ENCODE data around the gene IRAK4. TPM values are rescaled to one million over a fixed set of nuclear protein-coding genes. Genes with fewer than 3 reads are reported as not detected.

The IRAK4 gene
- total RNA-seq, 1 donor from 2014 or later, result 12.6 TPM

- DNase-seq (ENCODE audit: low read depth), result no peak
Measured at GRCh38 chr12:43764528-43764927, 5.8 kb downstream of the IRAK4 start.

GRCh38 chr12:43766291-43766690, 7.5 kb downstream of the IRAK4 start:
- no peak for DNase-seq (ENCODE audit: low read depth)

- peak; percentile 11 for DNase-seq (ENCODE audit: low read depth)
Measured at GRCh38 chr12:43776498-43776897, 17.7 kb downstream of the IRAK4 start.

- peak; percentile 25 for DNase-seq (ENCODE audit: low read depth)
Measured at GRCh38 chr12:43786899-43787693, 28.3 kb downstream of the IRAK4 start.

- peak; percentile 15 for DNase-seq (ENCODE audit: low read depth)
Measured at GRCh38 chr12:43789941-43790340, 31.2 kb downstream of the IRAK4 start.

- no peak for DNase-seq (ENCODE audit: low read depth)
Measured at GRCh38 chr12:43795716-43796280, 37.0 kb downstream of the IRAK4 start.

- no peak for DNase-seq (ENCODE audit: low read depth)
Measured at GRCh38 chr12:43797561-43798217, 38.9 kb downstream of the IRAK4 start.

- DNase-seq (ENCODE audit: low read depth), result no peak
Measured at GRCh38 chr12:43805149-43805859, 46.6 kb downstream of the IRAK4 start.

GRCh38 chr12:43805860-43806736, 47.3 kb downstream of the IRAK4 start, which contains the start of gene TWF1:
TWF1 (minus strand) TSS chr12:43806317; CDS start chr12:43806245, 72 bp downstream.
- DNase-seq (ENCODE audit: low read depth), result peak; percentile 85

GRCh38 chr12:43806737-43807072, 48.0 kb downstream of the IRAK4 start:
- DNase-seq (ENCODE audit: low read depth), result no peak

- DNase-seq (ENCODE audit: low read depth), result no peak
Measured at GRCh38 chr12:43807386-43807785, 48.6 kb downstream of the IRAK4 start.

- DNase-seq (ENCODE audit: low read depth), result no peak
Measured at GRCh38 chr12:43812057-43812456, 53.3 kb downstream of the IRAK4 start.

- peak; percentile 22 for DNase-seq (ENCODE audit: low read depth)
Measured at GRCh38 chr12:43812926-43813325, 54.2 kb downstream of the IRAK4 start.

- DNase-seq (ENCODE audit: low read depth), result no peak
Measured at GRCh38 chr12:43815416-43815815, 56.7 kb downstream of the IRAK4 start.

GRCh38 chr12:43816168-43816567, 57.4 kb downstream of the IRAK4 start:
- DNase-seq (ENCODE audit: low read depth), result no peak

- DNase-seq (ENCODE audit: low read depth), result no peak
Measured at GRCh38 chr12:43824207-43824775, 65.5 kb downstream of the IRAK4 start.

GRCh38 chr12:43826681-43827080, 67.9 kb downstream of the IRAK4 start:
- DNase-seq (ENCODE audit: low read depth), result no peak

GRCh38 chr12:43827093-43827492, 68.3 kb downstream of the IRAK4 start:
- no peak for DNase-seq (ENCODE audit: low read depth)

- DNase-seq (ENCODE audit: low read depth), result no peak
Measured at GRCh38 chr12:43832463-43833168, 73.9 kb downstream of the IRAK4 start.

- DNase-seq (ENCODE audit: low read depth), result no peak
Measured at GRCh38 chr12:43835264-43835655, 76.5 kb downstream of the IRAK4 start.

Measured in myocyte (in vitro differentiated cells).